Epithelial cell of prostate (primary cell): Measurements from ENCODE around the gene EOLA2.
"Not testable (repeated sequence)": the region's sequence is repeated elsewhere in the genome, so short reads cannot be mapped to it uniquely, and the experiment has no call there.

ENCODE experiments used
- DNase-seq: peaks from one replicate; pipeline ENCODE4 v3.0.0-alpha.2; 2011; ENCODE audit warnings: low read depth, low spot score
- H3K27ac ChIP-seq: fragments of 450-650 bp; 2 replicates; pipeline ENCODE4 v1.5.1; 2017; ENCODE audit warnings: mild to moderate bottlenecking

Gene EOLA2

GRCh38 chrX:149937328-149937727 is 963 bp downstream of the EOLA2 start:
- not testable (repeated sequence) for DNase-seq
- H3K27ac ChIP-seq = peak overlapping the region; percentile 85

GRCh38 chrX:149933547-149933946 is 4.7 kb downstream of the EOLA2 start:
- H3K27ac ChIP-seq, DNase-seq: not testable (repeated sequence)

- DNase-seq, H3K27ac ChIP-seq: not testable (repeated sequence)
These were observed 5.3 kb downstream of the EOLA2 start for GRCh38 chrX:149932970-149933369.

GRCh38 chrX:149932150-149932549 is 6.1 kb downstream of the EOLA2 start:
- not testable (repeated sequence) for DNase-seq, H3K27ac ChIP-seq

- not testable (repeated sequence) for DNase-seq, H3K27ac ChIP-seq
These were observed 6.9 kb downstream of the EOLA2 start for GRCh38 chrX:149931355-149931754.

- DNase-seq, H3K27ac ChIP-seq: not testable (repeated sequence)
These were observed 8.9 kb downstream of the EOLA2 start, which contains the start of gene HSFX4 for GRCh38 chrX:149929400-149929799. Gene HSFX4, plus strand, starts transcription at chrX:149929573. Its CDS starts 72 bp downstream, at chrX:149929645.

GRCh38 chrX:149928635-149929034 is 9.7 kb downstream of the EOLA2 start:
- H3K27ac ChIP-seq, DNase-seq: not testable (repeated sequence)

- DNase-seq, H3K27ac ChIP-seq: not testable (repeated sequence)
These were observed 10.4 kb downstream of the EOLA2 start for GRCh38 chrX:149927964-149928258.

- H3K27ac ChIP-seq, DNase-seq: not testable (repeated sequence)
These were observed 10.9 kb downstream of the EOLA2 start for GRCh38 chrX:149927245-149927963.

- H3K27ac ChIP-seq, DNase-seq: not testable (repeated sequence)
These were observed 13.9 kb downstream of the EOLA2 start for GRCh38 chrX:149924434-149924833.

GRCh38 chrX:149923836-149924235 is 14.5 kb downstream of the EOLA2 start:
- not testable (repeated sequence) for DNase-seq, H3K27ac ChIP-seq

- no peak for DNase-seq
- no peak overlapping the region for H3K27ac ChIP-seq
These were observed 21.4 kb downstream of the EOLA2 start for GRCh38 chrX:149916745-149917392.

- H3K27ac ChIP-seq = no peak overlapping the region
- no peak for DNase-seq
These were observed 28.1 kb downstream of the EOLA2 start for GRCh38 chrX:149910178-149910695.

GRCh38 chrX:149909324-149910177 is 28.7 kb downstream of the EOLA2 start:
- H3K27ac ChIP-seq = no peak overlapping the region
- DNase-seq = peak; percentile 22

- no peak for DNase-seq
These were observed 29.6 kb downstream of the EOLA2 start for GRCh38 chrX:149908727-149909126.

GRCh38 chrX:149908308-149908707 is 30.0 kb downstream of the EOLA2 start:
- DNase-seq = no peak
- H3K27ac ChIP-seq = no peak overlapping the region

More at GRCh38 chrX:149908727-149909126, 29.6 kb downstream of the EOLA2 start:
- H3K27ac ChIP-seq = no peak overlapping the region

GRCh38 chrX:149903889-149904748 is 34.2 kb downstream of the EOLA2 start:
- H3K27ac ChIP-seq = no peak overlapping the region
- DNase-seq = no peak

GRCh38 chrX:149898554-149898953 is 39.7 kb downstream of the EOLA2 start:
- no peak for DNase-seq
- no peak overlapping the region for H3K27ac ChIP-seq

- not testable (repeated sequence) for DNase-seq, H3K27ac ChIP-seq
These were observed 47.5 kb downstream of the EOLA2 start for GRCh38 chrX:149890828-149891227.
